SK-N-SH treated with all-trans-retinoic acid at 6 μM for 48 hours (cell line): ENCODE data around the gene STARD6.

Experiments used
- CSRNP3 ChIP-seq: fragments of 250-450 bp; sonication (Bioruptor Pico); IDR thresholded peaks from 2 replicates; pipeline ENCODE4 v1.5.1; 2021; ENCODE audit warnings: mild to moderate bottlenecking, moderate library complexity
- PATZ1 ChIP-seq: fragments of 250-450 bp; sonication (Bioruptor Pico); IDR thresholded peaks from 2 replicates; pipeline ENCODE4 v1.8.0; 2020; ENCODE audit warnings: mild to moderate bottlenecking, moderate library complexity, borderline replicate concordance

- no peak for TF ChIP-seq CSRNP3
- no peak for TF ChIP-seq PATZ1 (CRISPR knock-in tag)
Measured at GRCh38 chr18:54360406-54360805, 2.7 kb upstream of the STARD6 start.
